Natural killer cell (primary cell): Measurements from ENCODE around the gene THSD4. TPM values are rescaled to one million over a fixed set of nuclear protein-coding genes. Genes with fewer than 3 reads are reported as not detected.

ENCODE experiments used
- ATAC-seq, 3 donors: fragments of 150-1000 bp in 2 of 3; fragments of 200-7000 bp in 1 of 3; cut with Tn5 transposase; 1 replicate in 1 of 3; 2 replicates in 2 of 3; pipeline ENCODE4 v1.10.0; 2021; ENCODE audit warnings: mild to moderate bottlenecking in 2 of 3, moderate library complexity in 2 of 3
- DNase-seq, 2 donors: peaks; one replicate each; pipeline versions ENCODE4 v3.0.0 to v3.0.0-alpha.2; 2013 to 2021; ENCODE audit warnings: mixed read lengths in 1 of 2
- H3K27ac ChIP-seq: one replicate; pipeline ENCODE4 v1.5.1; 2013; ENCODE audit warnings: mild to moderate bottlenecking, low read length
- H3K27me3 ChIP-seq: one replicate; pipeline ENCODE4 v1.6.1; 2013; ENCODE audit warnings: low read length; ENCODE audit not compliant: control insufficient read depth, insufficient read depth
- H3K36me3 ChIP-seq: one replicate; pipeline ENCODE4 v1.6.1; 2013; ENCODE audit warnings: low read length; ENCODE audit not compliant: control insufficient read depth, insufficient read depth
- H3K4me1 ChIP-seq: one replicate; pipeline ENCODE4 v1.6.1; 2013; ENCODE audit warnings: low read length; ENCODE audit not compliant: control insufficient read depth, insufficient read depth
- H3K4me3 ChIP-seq: one replicate; pipeline ENCODE4 v1.5.1; 2013; ENCODE audit warnings: low read length
- H3K9me3 ChIP-seq: one replicate; pipeline ENCODE4 v1.6.1; 2013; ENCODE audit warnings: low read length; ENCODE audit not compliant: control insufficient read depth, insufficient read depth
- H3K27ac Mint-ChIP-seq, 2 donors: one replicate each; pipeline ENCODE4 v1.8.0; 2022; ENCODE audit warnings: mild to moderate bottlenecking in 2 of 2, mixed read lengths in 2 of 2, moderate library complexity in 1 of 2
- H3K27me3 Mint-ChIP-seq, 2 donors: one replicate each; pipeline ENCODE4 v1.8.0; 2022; ENCODE audit warnings: low read depth in 2 of 2, mixed read lengths in 2 of 2
- H3K36me3 Mint-ChIP-seq: one replicate; pipeline ENCODE4 v1.8.0; 2022; ENCODE audit warnings: mixed read lengths
- H3K4me1 Mint-ChIP-seq, 2 donors: one replicate each; pipeline ENCODE4 v1.8.0; 2022; ENCODE audit warnings: mixed read lengths in 2 of 2
- H3K4me3 Mint-ChIP-seq: one replicate; pipeline ENCODE4 v1.8.0; 2022; ENCODE audit warnings: mild to moderate bottlenecking, moderate library complexity, mixed read lengths
- H3K9me3 Mint-ChIP-seq, 2 donors: one replicate each; pipeline ENCODE4 v1.8.0; 2022; ENCODE audit warnings: mixed read lengths in 2 of 2
- WGBS: methylation state at CpG from one replicate; pipeline ENCODE4 v1.1.7; 2013; ENCODE audit warnings: missing lambda C conversion rate; ENCODE audit not compliant: insufficient coverage; 5-methylcytosine and 5-hydroxymethylcytosine counted together
- intact Hi-C: fragments of 100-400 bp; cut with micrococcal nuclease; formaldehyde crosslinking; loops from one replicate; pipeline ENCODE4 v1.14.2; 2022
- total RNA-seq, 4 donors: library from RNA; stranded (reverse); fragments of 120-200 nt in 1 of 4; gene quantifications; one replicate each; pipeline versions ENCODE4 v1.2.3 to v1.2.4, GENCODE V29; 2013 to 2022
- TF ChIP-seq, protein P1 (sequence below): fragments of 200-600 bp; IDR thresholded peaks from one replicate; pipeline ENCODE4 v1.8.0; 2022; ENCODE audit warnings: antibody characterized with exemption

Gene THSD4
- total RNA-seq, 3 donors from 2014 or later (not counting 1 experiment from before 2014, with no cell fraction given): not detected

DNA sequence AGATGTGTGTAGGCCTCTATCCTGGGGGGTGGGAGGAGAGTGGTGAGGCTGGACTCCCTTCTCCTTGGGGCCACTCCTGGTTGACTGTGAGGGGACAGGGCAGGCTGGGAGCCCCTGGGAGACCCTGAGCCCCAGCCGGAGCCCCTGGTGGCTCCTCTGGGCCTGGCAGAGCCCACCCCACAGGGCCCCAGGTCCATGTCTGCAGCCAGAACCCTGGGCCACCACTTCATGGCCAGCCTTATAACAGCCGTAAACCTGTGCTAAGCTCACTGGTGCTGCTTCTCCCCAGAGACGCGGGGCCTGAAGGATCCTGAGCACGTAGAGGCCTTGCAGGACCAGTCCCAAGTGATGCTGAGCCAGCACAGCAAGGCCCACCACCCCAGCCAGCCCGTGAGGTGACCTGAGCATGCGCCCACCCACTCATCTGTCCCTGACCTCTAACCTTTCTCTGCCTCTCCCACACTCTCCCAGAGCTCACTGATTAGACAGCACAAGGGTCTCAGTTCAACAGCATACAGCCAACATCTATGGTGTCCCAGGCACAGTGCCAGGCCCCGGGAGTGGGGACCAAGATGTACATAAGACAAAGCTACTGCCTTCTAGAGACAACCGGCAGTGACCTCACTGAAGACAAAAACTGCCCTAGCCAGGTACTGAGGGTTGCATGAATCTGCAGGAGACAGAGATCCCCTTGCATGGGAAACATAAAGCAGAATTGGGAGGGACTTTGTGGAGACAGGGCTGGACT, 698.6 kb downstream of the THSD4 start:
- TF ChIP-seq, protein P1, sequence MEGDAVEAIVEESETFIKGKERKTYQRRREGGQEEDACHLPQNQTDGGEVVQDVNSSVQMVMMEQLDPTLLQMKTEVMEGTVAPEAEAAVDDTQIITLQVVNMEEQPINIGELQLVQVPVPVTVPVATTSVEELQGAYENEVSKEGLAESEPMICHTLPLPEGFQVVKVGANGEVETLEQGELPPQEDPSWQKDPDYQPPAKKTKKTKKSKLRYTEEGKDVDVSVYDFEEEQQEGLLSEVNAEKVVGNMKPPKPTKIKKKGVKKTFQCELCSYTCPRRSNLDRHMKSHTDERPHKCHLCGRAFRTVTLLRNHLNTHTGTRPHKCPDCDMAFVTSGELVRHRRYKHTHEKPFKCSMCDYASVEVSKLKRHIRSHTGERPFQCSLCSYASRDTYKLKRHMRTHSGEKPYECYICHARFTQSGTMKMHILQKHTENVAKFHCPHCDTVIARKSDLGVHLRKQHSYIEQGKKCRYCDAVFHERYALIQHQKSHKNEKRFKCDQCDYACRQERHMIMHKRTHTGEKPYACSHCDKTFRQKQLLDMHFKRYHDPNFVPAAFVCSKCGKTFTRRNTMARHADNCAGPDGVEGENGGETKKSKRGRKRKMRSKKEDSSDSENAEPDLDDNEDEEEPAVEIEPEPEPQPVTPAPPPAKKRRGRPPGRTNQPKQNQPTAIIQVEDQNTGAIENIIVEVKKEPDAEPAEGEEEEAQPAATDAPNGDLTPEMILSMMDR: no peak
- H3K27me3 Mint-ChIP-seq: no peaks in the 10 kb centered on the region
- Histone ChIP-seq H3K4me3 (no peak overlapping the region), H3K9me3 (no peaks in the 10 kb centered on the region), H3K36me3 (no peaks in the 10 kb centered on the region), H3K4me1 (no peaks in the 10 kb centered on the region), H3K27ac (no peak overlapping the region), H3K27me3 (no peaks in the 10 kb centered on the region)
- ATAC-seq: no peak
- DNase-seq: no peak
- intact Hi-C loops: no loop called here
- no peaks in the 10 kb centered on the region for H3K4me1 Mint-ChIP-seq
- H3K9me3 Mint-ChIP-seq: no peaks in the 10 kb centered on the region
- no peaks in the 10 kb centered on the region for H3K36me3 Mint-ChIP-seq
- 90% methylated on average over 9 of the region's 9 CpGs for WGBS
- H3K27ac Mint-ChIP-seq: no peak overlapping the region
- H3K4me3 Mint-ChIP-seq: no peak overlapping the region

DNA sequence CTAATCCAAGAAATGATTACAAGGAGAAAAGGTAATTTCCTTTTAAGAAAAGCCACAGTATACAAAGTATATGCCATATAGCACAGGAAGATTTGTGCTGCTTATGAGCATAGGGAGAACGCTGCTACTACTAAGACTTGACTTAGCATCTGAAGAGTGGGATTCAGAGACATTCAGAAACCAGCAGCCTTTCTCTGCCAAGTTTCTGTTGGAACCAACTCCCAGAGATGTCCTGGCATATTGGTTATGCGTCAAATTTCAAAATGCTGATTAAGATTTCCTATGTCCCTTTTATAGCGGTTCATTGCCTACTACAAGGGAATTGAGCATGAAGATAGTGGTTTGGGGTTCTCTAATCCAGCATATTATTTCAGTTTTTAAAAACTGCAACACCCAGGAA, 700.0 kb downstream of the THSD4 start:
- H3K27ac ChIP-seq: no peak overlapping the region
- ATAC-seq (no peak), DNase-seq (no peak)
- TF ChIP-seq, protein P1: no peak
- intact Hi-C loops: no loop called here
- no peak overlapping the region for H3K4me3 ChIP-seq
- Mint-ChIP-seq H3K36me3 (no peaks in the 10 kb centered on the region), H3K27ac (no peak overlapping the region), H3K4me3 (no peak overlapping the region), H3K4me1 (no peaks in the 10 kb centered on the region), H3K27me3 (no peaks in the 10 kb centered on the region), H3K9me3 (no peaks in the 10 kb centered on the region)
- WGBS: 97% methylated on average over 3 of the region's 3 CpGs
- H3K27me3 ChIP-seq: no peaks in the 10 kb centered on the region
- no peaks in the 10 kb centered on the region for H3K4me1 ChIP-seq
- H3K36me3 ChIP-seq: no peaks in the 10 kb centered on the region
- peaks cover under 1% of the 10 kb centered on the region for H3K9me3 ChIP-seq

DNA sequence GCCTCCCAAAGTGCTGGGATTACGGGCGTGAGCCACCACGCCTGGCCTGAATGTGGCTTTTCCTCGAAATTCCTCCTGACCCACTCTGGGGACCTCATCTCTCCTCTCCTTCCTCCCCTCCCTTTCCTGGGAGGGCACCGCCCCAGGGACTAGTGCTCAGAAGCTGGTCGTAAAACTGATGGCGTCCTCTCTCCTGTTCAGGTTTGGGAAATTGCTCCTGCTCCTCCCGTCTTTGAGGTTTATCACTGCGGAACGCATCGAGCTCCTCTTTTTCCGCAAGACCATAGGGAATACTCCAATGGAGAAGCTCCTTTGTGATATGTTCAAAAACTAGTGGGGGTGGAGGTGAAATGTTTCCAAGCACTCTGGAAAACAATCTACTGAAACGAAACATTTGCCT, 702.1 kb downstream of the THSD4 start:
- TF ChIP-seq, protein P1: no peak
- DNase-seq (no peak), ATAC-seq (no peak)
- no peaks in the 10 kb centered on the region for H3K36me3 ChIP-seq
- Mint-ChIP-seq H3K36me3 (peaks cover under 1% of the 10 kb centered on the region), H3K4me1 (no peaks in the 10 kb centered on the region), H3K27ac (no peak overlapping the region), H3K9me3 (peaks cover 0 to 4% of the 10 kb centered on the region in 2 donors), H3K27me3 (no peaks in the 10 kb centered on the region), H3K4me3 (no peak overlapping the region)
- intact Hi-C loops: no loop called here
- 97% methylated on average over 13 of the region's 13 CpGs for WGBS
- peaks cover 15% of the 10 kb centered on the region for H3K9me3 ChIP-seq
- H3K27ac ChIP-seq: no peak overlapping the region
- no peak overlapping the region for H3K4me3 ChIP-seq
- no peaks in the 10 kb centered on the region for H3K27me3 ChIP-seq
- no peaks in the 10 kb centered on the region for H3K4me1 ChIP-seq

DNA sequence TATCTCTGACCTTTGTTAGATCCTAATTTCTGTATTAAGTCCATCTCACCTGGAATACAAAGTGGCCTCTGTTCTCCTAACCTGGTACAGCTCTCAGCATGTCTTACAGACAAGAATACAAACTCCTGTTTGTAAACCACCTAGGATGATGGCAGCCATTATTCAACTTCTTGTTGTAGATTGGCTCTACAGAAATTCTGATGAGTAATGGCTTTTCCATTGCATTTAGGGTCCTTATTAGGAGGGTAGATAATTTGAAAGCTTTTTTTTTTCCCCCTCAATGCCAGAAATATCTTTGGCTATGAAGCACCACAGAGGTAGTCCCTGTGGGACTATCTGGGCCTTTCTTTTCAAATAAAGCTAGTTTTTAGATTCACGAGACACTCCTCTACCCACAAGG, 704.9 kb downstream of the THSD4 start:
- Histone ChIP-seq H3K36me3 (peaks cover 8% of the 10 kb centered on the region), H3K27ac (no peak overlapping the region), H3K4me1 (no peaks in the 10 kb centered on the region), H3K9me3 (peaks cover 20% of the 10 kb centered on the region), H3K4me3 (no peak overlapping the region), H3K27me3 (no peaks in the 10 kb centered on the region)
- peaks cover 4% of the 10 kb centered on the region in 2 donors for H3K9me3 Mint-ChIP-seq
- no CpG with 5 or more reads among the region's 1 CpG for WGBS
- no peaks in the 10 kb centered on the region for H3K4me1 Mint-ChIP-seq
- ATAC-seq (no peak), DNase-seq (no peak)
- TF ChIP-seq, protein P1: no peak
- H3K27me3 Mint-ChIP-seq: no peaks in the 10 kb centered on the region
- no peak overlapping the region for H3K4me3 Mint-ChIP-seq
- intact Hi-C loops: no loop called here
- H3K36me3 Mint-ChIP-seq: peaks cover 11% of the 10 kb centered on the region
- H3K27ac Mint-ChIP-seq: no peak overlapping the region
